Brain pericyte (primary cell): ENCODE data around the gene IL7R.

ENCODE experiments used
- DNase-seq: peaks from one replicate; pipeline ENCODE4 v3.0.0-alpha.2; 2012; ENCODE audit warnings: low read depth, low spot score

The IL7R gene

GRCh38 chr5:35904443-35905132 is 47.9 kb downstream of the IL7R start:
- DNase-seq = no peak

- DNase-seq = no peak
Measured at GRCh38 chr5:35908228-35908627, 51.5 kb downstream of the IL7R start.

- no peak for DNase-seq
Measured at GRCh38 chr5:35908814-35909213, 52.1 kb downstream of the IL7R start.

- DNase-seq = no peak
Measured at GRCh38 chr5:35919191-35919590, 62.5 kb downstream of the IL7R start.

- no peak for DNase-seq
Measured at GRCh38 chr5:35920890-35921289, 64.2 kb downstream of the IL7R start.

- no peak for DNase-seq
Measured at GRCh38 chr5:35921930-35922329, 65.2 kb downstream of the IL7R start.

GRCh38 chr5:35922468-35922867 is 65.8 kb downstream of the IL7R start:
- DNase-seq = no peak

GRCh38 chr5:35924122-35924949 is 67.6 kb downstream of the IL7R start:
- no peak for DNase-seq

- DNase-seq = no peak
Measured at GRCh38 chr5:35924950-35925722, 68.4 kb downstream of the IL7R start.

GRCh38 chr5:35926389-35927051 is 69.8 kb downstream of the IL7R start:
- peak; percentile 11 for DNase-seq
